GM19397 (cell line): ENCODE results near the gene NUTF2.
"Not testable (repeated sequence)": the region's sequence is repeated elsewhere in the genome, so short reads cannot be mapped to it uniquely, and the experiment has no call there.

Experiments used
- ATAC-seq: cut with Tn5 transposase; IDR thresholded peaks from one replicate; pipeline ENCODE4 v1.9.1; 2021; ENCODE audit warnings: mild to moderate bottlenecking, moderate library complexity; ENCODE audit not compliant: unreplicated experiment

Gene NUTF2

DNA sequence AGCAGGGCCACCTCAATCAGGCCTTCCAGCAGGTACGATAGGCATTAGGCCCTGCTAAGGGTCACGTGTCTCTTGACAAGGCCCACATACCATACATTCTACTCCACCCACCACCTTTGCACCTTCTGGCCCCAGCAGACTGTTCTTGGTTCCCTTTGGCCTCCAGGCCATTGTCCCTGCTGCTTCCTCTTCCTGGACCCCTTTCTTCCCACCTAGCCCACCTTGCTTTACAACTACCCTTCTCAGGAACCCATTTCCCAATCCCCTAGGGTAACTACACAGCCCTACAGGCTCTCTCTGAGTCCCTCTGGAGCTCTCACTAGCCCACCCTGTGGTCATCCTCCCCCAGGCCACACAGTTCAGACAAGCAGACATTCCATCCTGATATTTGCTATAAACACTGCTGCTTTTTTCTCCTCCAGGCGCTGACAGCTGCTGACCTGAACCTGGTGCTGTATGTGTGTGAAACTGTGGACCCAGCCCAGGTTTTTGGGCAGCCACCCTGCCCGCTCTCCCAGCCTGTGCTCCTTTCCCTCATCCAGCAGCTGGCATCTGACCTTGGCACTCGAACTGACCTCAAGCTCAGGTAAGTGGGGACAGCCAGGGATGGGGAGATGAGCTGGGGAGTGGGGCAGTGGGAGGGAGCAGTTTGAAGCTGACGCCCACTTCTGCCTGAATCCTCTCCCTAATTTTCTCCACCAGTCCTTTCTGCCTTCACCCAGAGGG is 36.6 kb downstream of the NUTF2 start:
- no peak for ATAC-seq

DNA sequence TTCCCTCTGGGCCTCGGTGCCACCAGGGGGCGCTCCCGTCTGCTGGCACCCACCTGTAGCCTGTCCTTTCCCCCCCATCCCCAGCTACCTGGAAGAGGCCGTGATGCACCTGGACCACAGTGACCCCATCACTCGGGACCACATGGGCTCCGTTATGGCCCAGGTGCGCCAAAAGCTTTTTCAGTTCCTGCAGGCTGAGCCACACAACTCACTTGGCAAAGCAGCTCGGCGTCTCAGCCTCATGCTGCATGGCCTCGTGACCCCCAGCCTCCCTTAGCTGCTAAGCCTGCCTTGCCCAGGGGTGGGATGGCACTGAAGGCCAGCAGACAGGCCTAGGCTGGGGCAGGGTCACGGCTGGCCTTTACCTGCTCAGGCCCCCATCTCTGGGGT is 37.1 kb downstream of the NUTF2 start:
- ATAC-seq = no peak

DNA sequence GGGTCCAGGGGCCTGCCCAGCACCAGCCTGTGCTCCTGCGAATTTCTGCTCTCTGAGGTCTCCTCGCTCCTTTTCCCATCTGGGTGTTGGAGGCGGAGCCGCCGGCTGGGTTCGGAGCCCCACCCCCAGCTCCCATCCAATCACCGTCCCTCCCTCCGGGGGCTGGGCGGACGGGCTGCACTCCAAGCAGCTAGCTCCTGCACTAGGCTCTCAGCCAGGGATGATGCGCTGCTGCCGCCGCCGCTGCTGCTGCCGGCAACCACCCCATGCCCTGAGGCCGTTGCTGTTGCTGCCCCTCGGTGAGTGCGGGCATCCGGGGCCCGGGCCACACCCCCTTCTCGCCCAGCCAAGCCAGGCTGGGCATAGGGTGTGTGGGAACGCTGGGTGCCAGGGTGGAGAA is 38.0 kb downstream of the NUTF2 start, which contains the start of gene NRN1L:
TSS of gene NRN1L (plus strand) at position 202 of the 400 bp plus-strand sequence. CDS start at position 221, 19 bp downstream.
- no peak for ATAC-seq

DNA sequence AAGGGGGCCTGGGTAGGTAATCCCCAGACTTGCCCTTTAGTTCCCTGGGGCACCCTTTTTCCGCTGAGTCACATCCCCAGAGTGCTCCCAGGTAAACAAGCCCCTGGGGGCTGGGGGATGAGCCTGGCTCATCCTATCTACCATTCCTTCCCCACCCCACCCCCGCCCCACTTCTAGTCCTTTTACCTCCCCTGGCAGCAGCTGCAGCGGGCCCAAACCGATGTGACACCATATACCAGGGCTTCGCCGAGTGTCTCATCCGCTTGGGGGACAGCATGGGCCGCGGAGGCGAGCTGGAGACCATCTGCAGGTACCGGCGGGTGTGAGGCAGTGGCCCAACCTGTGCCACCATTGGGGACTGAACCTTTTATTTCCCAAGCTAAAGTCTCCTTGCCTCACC is 38.8 kb downstream of the NUTF2 start:
- no peak for ATAC-seq

DNA sequence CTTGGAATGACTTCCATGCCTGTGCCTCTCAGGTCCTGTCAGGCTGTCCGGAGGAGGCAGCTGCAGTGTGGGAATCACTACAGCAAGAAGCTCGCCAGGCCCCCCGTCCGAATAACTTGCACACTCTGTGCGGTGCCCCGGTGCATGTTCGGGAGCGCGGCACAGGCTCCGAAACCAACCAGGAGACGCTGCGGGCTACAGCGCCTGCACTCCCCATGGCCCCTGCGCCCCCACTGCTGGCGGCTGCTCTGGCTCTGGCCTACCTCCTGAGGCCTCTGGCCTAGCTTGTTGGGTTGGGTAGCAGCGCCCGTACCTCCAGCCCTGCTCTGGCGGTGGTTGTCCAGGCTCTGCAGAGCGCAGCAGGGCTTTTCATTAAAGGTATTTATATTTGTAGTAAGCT is 39.2 kb downstream of the NUTF2 start:
- no peak for ATAC-seq

DNA sequence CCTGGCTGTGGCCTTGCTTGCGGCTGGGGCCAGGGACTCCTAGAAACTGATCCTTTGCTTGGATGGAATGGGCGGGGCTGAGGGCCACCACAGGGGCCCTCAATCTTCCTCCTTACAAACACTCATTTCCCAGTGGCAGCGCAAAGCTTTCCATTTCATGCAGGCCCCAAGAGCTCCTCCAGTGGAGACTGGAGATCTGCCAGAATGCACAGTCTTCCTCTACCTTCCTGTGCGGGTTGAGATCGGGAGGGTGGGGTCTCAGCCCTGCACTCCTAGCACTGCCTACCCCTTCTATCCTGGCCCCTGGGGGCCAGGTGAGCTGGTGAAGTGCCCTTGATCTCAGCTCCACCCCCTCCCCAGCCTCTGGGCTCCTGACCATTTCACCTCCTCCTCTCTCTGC is 39.7 kb downstream of the NUTF2 start:
- no peak for ATAC-seq

DNA sequence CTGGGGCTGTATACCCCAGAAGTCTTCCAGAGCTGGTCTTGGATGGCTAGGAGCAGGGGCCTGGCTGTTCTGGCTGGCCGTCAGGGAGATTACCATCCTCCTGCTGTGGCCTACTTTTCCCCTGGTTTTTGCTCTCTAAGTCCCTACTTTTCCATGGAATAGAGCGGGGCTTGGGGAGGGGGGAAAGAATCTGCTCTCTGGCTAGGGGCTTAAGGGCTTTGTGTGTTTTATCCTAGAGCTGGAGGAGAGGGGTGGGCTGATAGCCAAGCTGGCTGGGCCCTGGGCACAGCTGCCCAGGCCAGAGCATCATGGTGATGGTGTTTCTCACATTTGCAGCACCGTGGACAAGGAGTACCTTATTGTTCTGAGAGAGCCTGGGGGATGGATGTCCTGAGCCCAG is 41.6 kb downstream of the NUTF2 start:
- ATAC-seq = no peak

DNA sequence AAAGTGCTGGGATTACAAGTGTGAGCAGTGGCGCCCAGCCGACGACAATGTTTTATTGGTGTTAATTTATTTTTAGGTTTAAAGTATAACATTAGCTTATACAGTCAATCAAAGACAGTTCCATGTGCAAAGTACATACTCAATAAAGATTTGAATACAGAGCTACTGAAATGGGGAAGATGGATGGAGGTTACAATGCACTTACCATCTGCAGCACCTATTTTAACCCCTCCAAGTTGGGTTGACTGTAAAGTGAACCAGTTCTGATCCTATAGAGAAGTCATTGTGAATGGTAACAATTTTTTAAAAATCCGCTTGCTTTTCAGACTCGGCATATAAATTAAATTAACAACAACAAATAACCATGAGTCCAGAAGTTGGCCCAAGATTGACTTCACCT is 45.6 kb downstream of the NUTF2 start:
- ATAC-seq = no peak

DNA sequence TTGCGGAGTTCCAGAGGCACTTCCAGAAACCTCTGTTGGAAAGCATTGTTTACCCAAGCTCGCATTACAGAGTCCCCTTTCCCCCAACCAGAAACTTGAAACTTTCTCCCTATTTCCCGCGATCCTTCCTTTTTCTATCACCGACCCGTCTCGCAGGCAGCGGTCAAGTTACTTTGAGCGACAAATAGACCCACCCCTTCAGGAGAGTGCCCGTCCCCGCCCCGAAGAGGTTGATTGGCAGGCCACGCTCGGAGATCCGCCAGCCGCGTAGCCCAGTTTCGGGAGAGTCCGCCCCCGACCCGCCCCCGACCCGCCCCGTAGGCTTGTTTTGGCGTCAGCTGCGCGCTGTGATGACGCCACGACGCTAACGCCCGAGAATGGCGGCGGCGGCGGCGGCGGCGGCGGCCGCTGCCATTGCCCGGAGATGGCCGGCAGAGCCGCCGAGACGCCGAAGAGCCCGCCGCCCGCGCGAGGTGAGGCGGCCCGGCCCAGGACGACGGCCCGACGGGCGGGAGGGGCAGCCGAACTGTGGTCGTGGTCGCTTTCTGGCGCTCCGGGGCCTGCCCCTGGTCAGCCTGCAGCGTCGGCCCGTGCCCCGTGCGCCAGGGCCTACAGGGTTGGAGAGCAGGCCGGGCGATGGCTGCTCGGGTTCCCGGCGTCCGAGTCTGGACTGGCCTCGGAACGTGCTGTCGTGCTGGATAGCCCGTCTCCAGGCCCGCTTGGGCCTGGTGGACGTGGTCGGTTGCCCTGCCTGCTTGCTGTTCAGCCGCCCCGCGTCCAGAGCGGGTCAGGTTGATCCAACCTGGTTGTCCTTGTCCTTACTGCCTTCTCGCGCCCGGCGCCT is 46.4 kb downstream of the NUTF2 start, which contains the start of gene PSKH1:
TSS of gene PSKH1 (plus strand) at position 356 of the 844 bp plus-strand sequence. CDS start 15,496 bp downstream, outside the sequence.
- ATAC-seq = peak; percentile 86

DNA sequence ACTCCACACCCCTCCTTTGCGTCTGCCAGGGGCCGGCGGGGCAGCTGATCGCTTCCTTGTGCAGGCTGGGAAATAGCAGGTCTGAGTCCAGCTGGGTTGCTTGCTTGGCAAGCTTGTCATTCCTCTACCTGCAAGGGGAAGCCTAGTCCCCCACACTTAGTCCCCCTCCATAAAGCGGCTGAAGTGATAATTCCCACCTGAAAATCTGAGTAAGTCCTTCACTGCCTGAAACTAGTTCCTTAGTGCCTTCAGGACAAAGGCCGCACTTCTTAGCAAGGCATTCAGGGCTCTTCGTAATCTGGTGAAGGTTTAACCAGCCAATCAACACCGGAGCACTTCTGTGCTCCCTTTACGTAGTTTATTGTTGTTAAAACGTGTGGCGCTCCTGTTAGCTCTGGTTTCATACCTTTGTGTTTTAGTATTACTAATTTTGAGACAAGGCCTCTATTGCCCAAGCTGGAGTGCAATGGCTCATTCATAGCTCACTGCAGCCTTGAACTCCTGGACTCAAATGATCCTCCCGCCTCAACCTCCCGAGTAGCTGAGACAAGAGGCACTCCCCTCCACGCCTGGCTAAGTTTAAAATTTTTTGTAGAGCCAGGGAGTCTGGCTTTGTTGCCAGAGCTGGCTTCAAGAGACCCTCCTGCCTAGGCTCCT is 47.1 kb downstream of the NUTF2 start:
- no peak for ATAC-seq

DNA sequence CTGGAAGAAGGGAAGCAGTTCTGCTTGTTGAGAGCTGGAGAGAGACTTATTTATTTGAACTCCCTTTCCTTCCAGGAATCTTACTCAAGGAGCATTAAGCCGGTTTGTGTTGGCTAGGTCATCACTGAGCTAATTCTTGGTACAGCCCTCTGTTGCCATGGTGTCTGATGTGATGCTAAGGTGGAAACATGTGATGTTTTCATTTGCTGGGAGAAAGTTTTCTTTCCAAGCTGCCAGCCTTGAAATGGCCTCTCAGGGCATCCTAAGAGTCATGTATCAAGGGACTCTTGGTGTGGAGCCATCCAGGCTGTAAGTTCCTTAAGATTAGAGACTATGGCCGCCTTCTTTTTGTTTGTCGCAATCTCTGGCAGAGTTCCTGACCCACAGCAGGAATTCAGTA is 50.5 kb downstream of the NUTF2 start:
- no peak for ATAC-seq

DNA sequence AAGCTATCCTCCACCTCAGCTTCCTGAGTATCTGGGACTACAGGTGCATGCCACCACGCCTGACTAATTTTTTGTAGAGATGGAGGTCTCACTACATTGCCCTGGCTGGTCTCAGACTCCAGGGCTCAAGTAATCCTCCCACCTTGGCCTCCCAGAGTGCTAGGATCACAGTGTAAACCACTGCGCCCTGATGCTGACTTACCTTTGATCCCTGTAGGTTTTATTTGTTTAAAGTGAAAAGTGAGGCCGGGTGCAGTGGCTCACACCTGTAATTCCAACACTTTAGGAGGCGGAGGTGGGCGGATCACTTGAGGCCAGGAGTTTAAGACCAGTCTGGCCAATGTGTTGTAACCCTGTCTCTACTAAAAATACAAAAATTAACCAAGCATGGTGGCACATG is 55.0 kb downstream of the NUTF2 start:
- ATAC-seq = no peak

DNA sequence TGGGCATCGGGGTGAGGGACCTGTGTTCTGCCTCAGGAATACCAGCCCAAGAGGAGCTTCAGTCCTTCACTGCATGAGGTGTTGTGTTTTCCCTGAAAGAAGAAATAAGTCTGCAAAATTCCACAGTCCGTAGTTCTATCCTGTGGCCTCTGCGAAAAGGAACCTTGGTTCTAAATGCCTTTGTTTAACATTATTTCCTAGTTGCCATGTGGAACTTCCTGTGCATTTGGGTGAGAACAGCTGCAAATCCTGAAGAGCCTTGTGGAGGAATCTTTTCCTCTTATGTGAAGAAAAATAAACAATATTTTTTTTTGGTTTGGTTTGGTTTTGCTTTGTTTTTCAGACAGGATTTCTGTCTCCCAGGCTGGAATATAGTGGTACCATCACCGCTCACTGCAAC is 56.1 kb downstream of the NUTF2 start:
- ATAC-seq = no peak

DNA sequence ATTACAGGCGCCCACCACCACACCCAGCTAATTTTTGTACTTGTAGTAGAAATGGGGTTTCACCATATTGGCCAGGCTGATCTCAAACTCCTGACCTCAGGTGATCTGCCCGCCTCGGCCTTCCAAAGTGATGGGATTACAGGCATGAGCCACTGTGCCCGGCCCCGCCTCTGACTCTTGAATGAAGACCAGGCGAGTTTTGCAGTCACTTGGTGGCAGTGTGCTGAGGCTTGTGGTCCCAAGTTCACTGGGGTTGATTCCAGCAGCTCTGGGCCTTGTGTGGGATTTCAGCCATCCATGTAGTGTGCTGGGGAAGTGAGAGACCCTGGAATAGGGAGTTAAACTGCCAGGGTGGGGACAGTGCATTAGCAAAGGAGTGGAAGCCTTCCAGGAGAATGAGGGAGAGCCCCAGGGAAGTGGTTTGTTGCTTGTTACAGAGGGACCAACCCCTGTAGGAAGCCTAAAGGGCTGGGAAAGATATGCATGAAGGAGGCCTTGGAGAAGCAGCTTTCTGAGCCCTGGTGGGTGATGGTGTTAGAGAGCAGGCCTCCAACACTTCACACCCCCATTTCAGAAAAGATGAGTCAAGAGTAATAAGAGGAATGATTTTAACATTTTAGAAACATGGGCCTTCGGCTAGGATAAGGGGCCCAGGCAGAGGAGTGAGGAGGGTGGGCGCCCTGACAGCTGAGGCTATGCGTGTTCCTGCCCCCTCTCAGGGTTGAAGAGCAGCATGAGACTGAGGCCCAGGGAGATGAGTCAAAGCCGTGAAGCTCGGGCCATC is 60.9 kb downstream of the NUTF2 start:
- no peak for ATAC-seq

DNA sequence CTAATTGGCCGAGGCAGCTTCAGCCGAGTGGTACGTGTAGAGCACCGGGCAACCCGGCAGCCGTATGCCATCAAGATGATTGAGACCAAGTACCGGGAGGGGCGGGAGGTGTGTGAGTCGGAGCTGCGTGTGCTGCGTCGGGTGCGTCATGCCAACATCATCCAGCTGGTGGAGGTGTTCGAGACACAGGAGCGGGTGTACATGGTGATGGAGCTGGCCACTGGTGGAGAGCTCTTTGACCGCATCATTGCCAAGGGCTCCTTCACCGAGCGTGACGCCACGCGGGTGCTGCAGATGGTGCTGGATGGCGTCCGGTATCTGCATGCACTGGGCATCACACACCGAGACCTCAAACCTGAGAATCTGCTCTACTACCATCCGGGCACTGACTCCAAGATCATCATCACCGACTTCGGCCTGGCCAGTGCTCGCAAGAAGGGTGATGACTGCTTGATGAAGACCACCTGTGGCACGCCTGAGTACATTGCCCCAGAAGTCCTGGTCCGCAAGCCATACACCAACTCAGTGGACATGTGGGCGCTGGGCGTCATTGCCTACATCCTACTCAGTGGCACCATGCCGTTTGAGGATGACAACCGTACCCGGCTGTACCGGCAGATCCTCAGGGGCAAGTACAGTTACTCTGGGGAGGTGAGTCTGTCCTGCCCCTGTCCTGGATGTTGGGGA is 62.5 kb downstream of the NUTF2 start:
- ATAC-seq = no peak

DNA sequence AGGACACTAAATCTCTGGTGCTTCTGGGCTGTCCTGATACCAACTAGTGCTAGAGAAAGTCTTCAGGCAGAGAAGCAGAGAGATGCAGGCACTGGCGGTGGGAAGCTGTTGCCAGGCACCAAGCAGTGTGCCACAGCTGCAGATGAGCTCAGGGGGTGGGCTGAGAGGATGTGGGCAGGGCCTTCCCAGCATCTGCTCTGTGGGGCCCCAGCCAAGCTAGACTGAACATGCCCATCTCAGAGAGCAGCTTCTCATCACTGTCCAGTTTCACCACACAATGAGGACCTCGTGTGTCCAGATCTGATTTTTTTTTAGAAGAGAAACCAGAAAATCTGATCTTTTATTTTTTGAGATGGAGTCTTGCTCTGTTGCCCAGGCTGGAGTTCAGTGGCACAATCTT is 63.4 kb downstream of the NUTF2 start:
- ATAC-seq = no peak

DNA sequence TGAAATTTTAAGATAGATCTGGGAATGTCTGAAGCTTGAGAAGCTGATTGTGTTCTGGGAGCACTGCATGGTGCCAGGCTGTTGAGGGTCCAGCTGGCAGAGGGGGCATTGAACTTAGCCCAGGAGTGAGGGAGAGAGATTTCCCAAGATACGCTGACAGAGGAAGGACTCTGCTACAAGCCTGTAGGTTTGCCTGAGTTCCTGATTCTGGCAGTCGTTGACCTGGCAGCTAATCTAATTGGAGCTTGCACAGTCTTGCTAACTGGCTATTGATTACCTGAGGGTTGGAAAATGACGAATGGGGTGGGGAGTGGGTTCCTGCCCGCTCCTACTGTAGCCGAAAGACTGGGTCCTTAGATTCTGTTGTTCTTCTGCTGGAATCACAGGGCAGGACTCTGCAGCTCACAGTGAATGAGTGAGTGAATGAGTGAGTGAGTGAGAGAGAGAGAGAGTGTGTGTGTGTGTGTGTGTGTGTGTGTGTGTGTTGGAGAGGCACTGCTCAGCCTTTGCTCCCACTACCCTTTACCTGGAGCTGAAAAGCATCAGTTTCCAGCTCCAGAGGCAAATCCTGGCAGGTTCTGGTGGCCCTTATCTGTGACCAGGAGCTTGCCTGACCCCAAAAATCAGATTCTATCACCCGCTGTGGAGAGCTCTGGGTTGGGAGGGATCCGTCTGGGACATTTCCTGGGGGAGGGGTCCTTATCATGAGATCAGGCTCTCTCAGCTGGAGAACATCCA is 68.2 kb downstream of the NUTF2 start:
- no peak for ATAC-seq

DNA sequence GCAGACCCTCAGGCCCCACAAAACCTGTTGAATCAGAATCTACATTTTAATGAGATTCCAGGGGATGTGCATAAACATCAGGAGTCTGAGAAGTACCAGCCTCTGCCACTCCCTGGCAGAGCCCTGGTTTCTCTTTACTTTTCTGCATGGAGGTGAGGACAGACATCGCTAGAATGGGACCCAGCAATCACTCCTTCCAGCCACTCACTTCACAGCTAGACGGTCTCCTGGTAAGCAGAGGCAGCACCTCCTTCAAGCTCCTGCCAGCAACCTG is 68.7 kb downstream of the NUTF2 start:
- ATAC-seq = not testable (repeated sequence)

DNA sequence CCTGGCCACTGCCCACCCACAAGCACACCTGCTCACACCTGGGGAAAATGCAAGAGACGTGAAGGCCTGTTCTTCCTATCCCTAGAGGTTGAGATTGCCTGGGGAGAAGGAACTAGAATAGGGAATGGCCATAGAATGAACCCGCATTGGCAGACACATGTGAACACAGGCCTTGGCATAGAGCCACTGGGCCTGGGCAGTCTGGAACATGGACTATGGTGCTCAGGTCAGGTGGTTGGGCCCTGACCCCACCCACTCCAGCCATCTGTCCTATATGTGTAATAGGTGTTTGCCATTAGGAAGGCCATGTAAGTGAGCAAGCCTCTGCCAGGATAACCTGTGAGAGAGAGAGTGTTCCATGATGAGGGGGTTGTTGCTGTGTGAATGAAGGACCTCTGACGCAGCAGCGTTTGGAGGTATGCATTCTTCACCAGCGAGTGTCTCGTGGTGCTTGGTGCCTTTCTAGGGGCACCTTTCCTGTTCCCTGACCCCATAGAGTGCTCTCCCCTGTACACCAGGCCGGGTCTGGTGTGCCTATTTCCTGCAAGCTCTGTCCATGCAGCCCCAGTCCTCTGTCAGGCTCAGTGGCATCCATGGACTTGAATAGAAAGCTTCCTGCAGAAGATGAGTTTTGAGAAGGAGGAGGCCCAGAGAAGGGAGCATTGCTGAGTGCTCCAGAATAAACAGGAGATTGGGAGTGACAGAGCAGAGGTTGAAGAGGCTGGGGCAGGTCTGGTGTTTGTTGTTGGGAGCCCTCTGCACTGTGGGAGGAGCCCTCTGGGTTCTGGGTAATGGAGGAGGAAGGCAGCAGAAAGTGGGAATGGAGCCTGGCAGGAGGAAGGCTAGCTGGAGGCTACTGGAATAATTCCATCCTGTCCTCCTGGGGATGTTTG is 69.3 kb downstream of the NUTF2 start:
- no peak for ATAC-seq
